Activated CD8-positive, alpha-beta T cell treated with anti-CD3 and anti-CD28 coated beads, Interleukin-2, amount 10 ng/mL, durations not matched to agents 7 days and 5 days (primary cell): ENCODE data around the gene SYT2. TPM values are rescaled to one million over a fixed set of nuclear protein-coding genes. Genes with fewer than 3 reads are reported as not detected.

Experiments used
- ATAC-seq: fragments of 150-1000 bp; cut with Tn5 transposase; one replicate; pipeline ENCODE4 v1.10.0; 2021; ENCODE audit warnings: moderate library complexity
- CTCF ChIA-PET: fragments of 350-600 bp; sonication (Branson Sonifier 250); formaldehyde crosslinking; loops from one replicate; lab custom pipeline; 2021; ENCODE audit warnings: antibody characterized with exemption; lab: Charles Lee
- POLR2A ChIA-PET: fragments of 350-600 bp; sonication (Branson Sonifier 250); formaldehyde crosslinking; loops from one replicate; lab custom pipeline; 2021; ENCODE audit warnings: antibody characterized with exemption; lab: Charles Lee
- DNase-seq: peaks from one replicate; pipeline ENCODE4 v3.0.0-alpha.2; 2020
- H3K27ac Mint-ChIP-seq: one replicate; pipeline ENCODE4 v1.8.0; 2021; ENCODE audit warnings: mild to moderate bottlenecking, mixed read lengths
- H3K27me3 Mint-ChIP-seq: one replicate; pipeline ENCODE4 v1.8.0; 2021; ENCODE audit warnings: low read depth, mixed read lengths
- H3K36me3 Mint-ChIP-seq: one replicate; pipeline ENCODE4 v1.8.0; 2021; ENCODE audit warnings: low read depth, mixed read lengths
- H3K4me1 Mint-ChIP-seq: one replicate; pipeline ENCODE4 v1.8.0; 2021; ENCODE audit warnings: low read depth, mixed read lengths
- H3K4me3 Mint-ChIP-seq: one replicate; pipeline ENCODE4 v1.8.0; 2021; ENCODE audit warnings: mild to moderate bottlenecking, mixed read lengths
- H3K9me3 Mint-ChIP-seq: one replicate; pipeline ENCODE4 v1.8.0; 2022; ENCODE audit warnings: mixed read lengths; ENCODE audit not compliant: insufficient read depth
- total RNA-seq, 2 experiments: library from RNA; stranded (reverse); gene quantifications; one replicate each; pipeline ENCODE4 v1.2.3, GENCODE V29; 2021

The SYT2 gene
- total RNA-seq, 2 experiments from 2014 or later = not detected

GRCh38 chr1:202687798-202688197 lies 22.5 kb downstream of the SYT2 start:
- CTCF ChIA-PET = interaction anchor here (1.3 kb wide), 1 partner anchor 396 kb away, joined by 3 read pairs; no protein-coding TSS in a partner anchor
- peaks cover 15% of the 10 kb centered on the region for H3K27me3 Mint-ChIP-seq

GRCh38 chr1:202687370-202687769 lies 22.9 kb downstream of the SYT2 start:
- Mint-ChIP-seq H3K9me3 (no peaks in the 10 kb centered on the region), H3K36me3 (no peaks in the 10 kb centered on the region), H3K27me3 (peaks cover 17% of the 10 kb centered on the region), H3K27ac (no peak overlapping the region), H3K4me1 (no peaks in the 10 kb centered on the region), H3K4me3 (no peak overlapping the region)
- DNase-seq = no peak
- ChIA-PET CTCF (interaction anchor here (1.3 kb wide), 1 partner anchor 397 kb away, joined by 3 read pairs; no protein-coding TSS in a partner anchor), POLR2A (interaction anchor here (0.6 kb wide), 1 partner anchor 1961 kb away, joined by 3 read pairs; no protein-coding TSS in a partner anchor)
- ATAC-seq = no peak

More at GRCh38 chr1:202687798-202688197, 22.5 kb downstream of the SYT2 start:
- POLR2A ChIA-PET = interaction anchor here (0.6 kb wide), 1 partner anchor 1960 kb away, joined by 3 read pairs; no protein-coding TSS in a partner anchor
- Mint-ChIP-seq H3K4me3 (no peak overlapping the region), H3K36me3 (no peaks in the 10 kb centered on the region), H3K9me3 (no peaks in the 10 kb centered on the region), H3K4me1 (no peaks in the 10 kb centered on the region), H3K27ac (no peak overlapping the region)
- ATAC-seq (no peak), DNase-seq (no peak)

GRCh38 chr1:202685641-202686040 lies 24.6 kb downstream of the SYT2 start:
- H3K36me3 Mint-ChIP-seq = no peaks in the 10 kb centered on the region
- H3K27me3 Mint-ChIP-seq = peaks cover 20% of the 10 kb centered on the region
- H3K4me3 Mint-ChIP-seq = no peak overlapping the region
- DNase-seq (no peak), ATAC-seq (no peak)
- ChIA-PET POLR2A (no interaction called here), CTCF (no interaction called here)
- H3K4me1 Mint-ChIP-seq = no peaks in the 10 kb centered on the region
- no peak overlapping the region for H3K27ac Mint-ChIP-seq
- no peaks in the 10 kb centered on the region for H3K9me3 Mint-ChIP-seq

- POLR2A ChIA-PET = no interaction called here
Observed at GRCh38 chr1:202684716-202685115, 25.5 kb downstream of the SYT2 start.

GRCh38 chr1:202683029-202683428 lies 27.2 kb downstream of the SYT2 start:
- no peaks in the 10 kb centered on the region for H3K4me1 Mint-ChIP-seq
- CTCF ChIA-PET = no interaction called here
- no peaks in the 10 kb centered on the region for H3K9me3 Mint-ChIP-seq
- no peak overlapping the region for H3K27ac Mint-ChIP-seq
- DNase-seq = no peak
- POLR2A ChIA-PET = no interaction called here
- no peak overlapping the region for H3K4me3 Mint-ChIP-seq
- no peak for ATAC-seq
- H3K27me3 Mint-ChIP-seq = peaks cover 33% of the 10 kb centered on the region
- no peaks in the 10 kb centered on the region for H3K36me3 Mint-ChIP-seq

More at GRCh38 chr1:202684716-202685115, 25.5 kb downstream of the SYT2 start:
- Mint-ChIP-seq H3K4me1 (no peaks in the 10 kb centered on the region), H3K9me3 (no peaks in the 10 kb centered on the region), H3K4me3 (no peak overlapping the region), H3K27ac (no peak overlapping the region), H3K36me3 (no peaks in the 10 kb centered on the region), H3K27me3 (peaks cover 22% of the 10 kb centered on the region)
- ATAC-seq = no peak
- DNase-seq = no peak
- CTCF ChIA-PET = no interaction called here

- Mint-ChIP-seq H3K4me1 (no peaks in the 10 kb centered on the region), H3K4me3 (no peak overlapping the region), H3K9me3 (no peaks in the 10 kb centered on the region), H3K27me3 (peaks cover 33% of the 10 kb centered on the region), H3K27ac (no peak overlapping the region), H3K36me3 (no peaks in the 10 kb centered on the region)
- no peak for DNase-seq
- ChIA-PET POLR2A (no interaction called here), CTCF (no interaction called here)
- no peak for ATAC-seq
Observed at GRCh38 chr1:202682477-202682876, 27.8 kb downstream of the SYT2 start.

- DNase-seq (no peak), ATAC-seq (no peak)
- Mint-ChIP-seq H3K27me3 (peaks cover 34% of the 10 kb centered on the region), H3K27ac (no peak overlapping the region), H3K9me3 (no peaks in the 10 kb centered on the region), H3K4me1 (no peaks in the 10 kb centered on the region), H3K36me3 (no peaks in the 10 kb centered on the region), H3K4me3 (no peak overlapping the region)
- ChIA-PET POLR2A (no interaction called here), CTCF (no interaction called here)
Observed at GRCh38 chr1:202681736-202682420, 28.4 kb downstream of the SYT2 start.

- ATAC-seq (no peak), DNase-seq (no peak)
- Mint-ChIP-seq H3K4me1 (no peaks in the 10 kb centered on the region), H3K27me3 (peaks cover 33% of the 10 kb centered on the region), H3K9me3 (no peaks in the 10 kb centered on the region), H3K36me3 (no peaks in the 10 kb centered on the region), H3K27ac (no peak overlapping the region), H3K4me3 (no peak overlapping the region)
- ChIA-PET POLR2A (interaction anchor here (0.6 kb wide), 2 partner anchors 12 to 210 kb away, joined by 3 read pairs; no protein-coding TSS in a partner anchor), CTCF (no interaction called here)
Observed at GRCh38 chr1:202680586-202681352, 29.5 kb downstream of the SYT2 start.

GRCh38 chr1:202679406-202680177 lies 30.7 kb downstream of the SYT2 start:
- POLR2A ChIA-PET = no interaction called here
- DNase-seq (no peak), ATAC-seq (no peak)
- Mint-ChIP-seq H3K27ac (no peak overlapping the region), H3K4me3 (no peak overlapping the region), H3K4me1 (no peaks in the 10 kb centered on the region), H3K27me3 (peaks cover 33% of the 10 kb centered on the region), H3K9me3 (no peaks in the 10 kb centered on the region), H3K36me3 (no peaks in the 10 kb centered on the region)
- CTCF ChIA-PET = interaction anchor here (0.8 kb wide), 1 partner anchor 40 kb away, joined by 3 read pairs; no protein-coding TSS in a partner anchor

GRCh38 chr1:202677433-202677832 lies 32.8 kb downstream of the SYT2 start:
- DNase-seq (no peak), ATAC-seq (no peak)
- POLR2A ChIA-PET = no interaction called here
- H3K9me3 Mint-ChIP-seq = no peaks in the 10 kb centered on the region
- H3K4me3 Mint-ChIP-seq = no peak overlapping the region
- H3K4me1 Mint-ChIP-seq = no peaks in the 10 kb centered on the region
- CTCF ChIA-PET = no interaction called here
- H3K27ac Mint-ChIP-seq = no peak overlapping the region
- H3K27me3 Mint-ChIP-seq = peaks cover 28% of the 10 kb centered on the region
- H3K36me3 Mint-ChIP-seq = no peaks in the 10 kb centered on the region

GRCh38 chr1:202673531-202673930 lies 36.7 kb downstream of the SYT2 start:
- Mint-ChIP-seq H3K9me3 (no peaks in the 10 kb centered on the region), H3K27me3 (peaks cover 20% of the 10 kb centered on the region), H3K4me3 (no peak overlapping the region), H3K4me1 (no peaks in the 10 kb centered on the region), H3K27ac (no peak overlapping the region), H3K36me3 (no peaks in the 10 kb centered on the region)
- ChIA-PET CTCF (no interaction called here), POLR2A (no interaction called here)
- no peak for DNase-seq
- ATAC-seq = no peak
